HG03095 (cell line): ENCODE results near the gene ELOVL1.

Experiments used
- ATAC-seq: cut with Tn5 transposase; IDR thresholded peaks from one replicate; pipeline ENCODE4 v1.9.1; 2021; ENCODE audit warnings: moderate library complexity; ENCODE audit not compliant: unreplicated experiment

The ELOVL1 gene

DNA sequence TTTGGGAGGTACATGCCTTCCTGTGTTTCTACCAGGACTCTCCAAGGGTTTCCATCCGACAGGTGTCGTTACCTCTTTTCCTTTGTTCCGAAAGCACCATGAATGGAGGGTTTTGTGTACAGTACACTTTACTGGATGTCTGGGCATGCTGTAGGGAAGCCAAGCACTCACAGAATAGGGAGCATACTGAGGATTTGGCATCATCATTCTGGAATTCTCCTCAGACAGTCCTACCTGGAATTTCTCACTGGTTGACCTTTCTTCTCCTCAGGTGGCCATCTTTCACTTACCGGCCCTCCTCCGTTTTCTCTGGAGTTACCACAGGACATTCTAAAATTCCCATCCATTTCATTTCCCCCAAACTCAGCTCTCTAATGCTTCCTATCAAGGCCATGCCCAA, 36.1 kb downstream of the ELOVL1 start:
- no peak for ATAC-seq

- no peak for ATAC-seq
These were observed 37.6 kb downstream of the ELOVL1 start for GRCh38 chr1:43329995-43330751.

- no peak for ATAC-seq
These were observed 40.1 kb downstream of the ELOVL1 start for GRCh38 chr1:43327549-43328292.

DNA sequence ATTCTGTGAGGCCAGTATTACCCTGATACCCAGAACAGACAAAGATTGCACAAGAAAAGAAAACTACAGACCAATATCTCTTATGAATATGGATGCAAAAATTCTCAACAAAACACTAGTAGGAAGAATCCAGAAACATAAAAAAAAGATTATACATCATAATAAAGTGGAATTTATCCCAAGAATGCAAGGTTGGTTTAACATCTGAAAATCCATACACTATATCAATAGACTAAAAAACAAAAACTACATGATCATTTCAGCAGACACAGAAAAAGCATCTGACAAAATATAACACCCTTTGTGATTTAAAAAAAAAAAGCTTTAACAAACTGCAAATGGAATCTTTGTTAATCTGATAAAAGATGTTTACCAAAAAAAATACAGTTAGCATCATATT, 42.4 kb downstream of the ELOVL1 start:
- no peak for ATAC-seq

DNA sequence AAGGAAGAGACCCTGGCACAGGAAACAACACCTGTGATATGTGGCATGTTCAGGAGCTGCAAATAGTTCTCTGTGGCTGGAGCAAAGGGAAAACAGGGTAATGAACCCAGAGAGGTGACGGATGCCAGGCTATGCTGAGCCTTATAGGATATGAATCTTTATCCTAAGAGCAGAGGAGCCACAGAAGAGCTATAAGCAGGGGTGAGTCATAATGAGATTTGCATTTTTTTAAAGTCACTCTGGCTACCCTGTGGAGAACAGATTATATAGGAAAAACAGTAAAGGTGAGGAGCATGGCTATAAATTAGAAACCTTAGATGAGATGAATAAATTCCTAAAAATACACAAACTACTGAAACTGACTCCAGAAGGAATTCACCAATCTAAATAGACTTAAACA, 43.0 kb downstream of the ELOVL1 start:
- no peak for ATAC-seq

DNA sequence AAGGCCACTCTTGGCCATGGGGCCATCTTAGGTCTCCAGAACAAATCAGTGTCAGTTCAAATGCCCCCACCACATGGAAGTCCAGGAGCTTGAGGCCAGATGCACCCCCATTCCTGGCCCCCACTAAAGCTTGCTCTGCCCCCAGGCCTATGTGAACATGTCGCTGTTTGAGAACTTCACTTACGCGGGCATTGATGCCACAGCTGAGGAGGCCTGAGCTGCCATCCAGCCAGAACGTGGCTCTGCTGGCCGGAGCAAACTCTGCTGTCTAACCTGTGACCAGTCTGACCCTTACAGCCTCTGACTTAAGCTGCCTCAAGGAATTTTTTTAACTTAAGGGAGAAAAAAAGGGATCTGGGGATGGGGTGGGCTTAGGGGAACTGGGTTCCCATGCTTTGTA, 45.3 kb downstream of the ELOVL1 start:
- no peak for ATAC-seq

GRCh38 chr1:43321331-43321891, 46.4 kb downstream of the ELOVL1 start:
- ATAC-seq = no peak

GRCh38 chr1:43319766-43320165, 48.0 kb downstream of the ELOVL1 start:
- ATAC-seq = no peak

- no peak for ATAC-seq
These were observed 48.5 kb downstream of the ELOVL1 start for GRCh38 chr1:43319288-43319687.

DNA sequence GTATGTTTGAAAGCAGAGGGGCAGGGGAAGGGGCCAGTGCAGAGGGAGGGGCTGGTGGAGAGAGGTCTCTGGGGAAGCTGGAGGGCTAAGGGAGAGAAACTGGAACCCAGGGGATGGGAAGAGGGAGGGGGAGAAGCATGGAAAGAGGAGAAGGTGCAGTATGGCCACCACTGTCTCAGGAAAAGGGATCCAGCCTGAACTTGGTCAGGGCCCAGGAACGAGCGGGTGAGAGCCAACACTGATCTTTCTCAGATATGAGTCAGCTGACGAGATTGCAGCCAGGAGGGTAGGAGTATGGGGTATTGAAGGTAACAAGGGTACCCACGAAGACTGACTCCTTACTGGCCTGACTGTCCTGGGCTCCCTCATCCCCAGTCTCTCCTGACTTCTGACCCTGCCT, 49.0 kb downstream of the ELOVL1 start:
- no peak for ATAC-seq

DNA sequence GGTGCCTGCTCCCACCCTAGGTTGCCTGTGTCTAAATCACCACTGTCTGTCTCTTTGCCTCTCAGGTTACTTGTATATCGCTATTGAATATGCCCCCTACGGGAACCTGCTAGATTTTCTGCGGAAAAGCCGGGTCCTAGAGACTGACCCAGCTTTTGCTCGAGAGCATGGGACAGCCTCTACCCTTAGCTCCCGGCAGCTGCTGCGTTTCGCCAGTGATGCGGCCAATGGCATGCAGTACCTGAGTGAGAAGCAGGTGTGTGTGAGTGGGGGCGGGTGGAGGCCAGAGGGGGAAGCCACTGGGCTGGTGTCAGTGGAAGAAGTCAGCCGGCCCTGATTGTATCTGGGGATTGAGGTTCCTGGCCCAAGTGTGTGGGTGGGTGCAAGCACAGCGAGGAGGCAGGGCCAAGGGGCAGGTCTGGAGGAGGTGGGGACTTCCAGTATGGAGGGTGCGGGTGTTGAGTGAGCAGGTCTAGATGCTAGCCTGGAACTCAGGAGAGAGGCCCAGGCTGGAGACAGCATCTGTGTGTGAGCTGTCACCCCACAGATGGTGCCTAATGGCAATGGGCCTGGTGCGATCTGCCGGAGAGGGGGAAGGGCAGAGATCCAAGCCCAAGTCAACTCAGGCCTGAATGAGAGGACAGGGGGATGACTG, 49.9 kb downstream of the ELOVL1 start:
- ATAC-seq = no peak

GRCh38 chr1:43316738-43317520, 50.9 kb downstream of the ELOVL1 start:
- no peak for ATAC-seq

- no peak for ATAC-seq
These were observed 51.7 kb downstream of the ELOVL1 start for GRCh38 chr1:43315963-43316737.

- ATAC-seq = no peak
These were observed 52.3 kb downstream of the ELOVL1 start for GRCh38 chr1:43315481-43315880.

DNA sequence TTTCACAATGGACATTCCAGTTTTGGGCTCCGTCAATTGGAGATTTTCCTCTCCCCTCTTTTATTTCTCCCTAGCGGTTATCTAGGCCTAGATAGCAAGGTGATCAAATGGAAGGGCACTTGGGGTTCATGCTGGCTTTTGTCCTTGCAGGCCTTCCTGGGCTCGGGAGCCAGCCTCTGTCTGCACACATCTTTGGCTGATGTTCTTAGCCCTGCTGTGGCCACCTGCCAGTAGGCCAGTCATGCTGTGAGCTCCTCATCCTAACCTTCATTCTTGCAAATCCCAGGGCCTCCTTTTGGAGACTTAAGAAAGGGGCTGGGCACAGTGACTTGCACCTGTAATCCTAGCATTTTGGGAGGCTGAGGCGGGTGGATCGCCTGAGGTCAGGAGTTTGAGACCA, 53.6 kb downstream of the ELOVL1 start:
- no peak for ATAC-seq

DNA sequence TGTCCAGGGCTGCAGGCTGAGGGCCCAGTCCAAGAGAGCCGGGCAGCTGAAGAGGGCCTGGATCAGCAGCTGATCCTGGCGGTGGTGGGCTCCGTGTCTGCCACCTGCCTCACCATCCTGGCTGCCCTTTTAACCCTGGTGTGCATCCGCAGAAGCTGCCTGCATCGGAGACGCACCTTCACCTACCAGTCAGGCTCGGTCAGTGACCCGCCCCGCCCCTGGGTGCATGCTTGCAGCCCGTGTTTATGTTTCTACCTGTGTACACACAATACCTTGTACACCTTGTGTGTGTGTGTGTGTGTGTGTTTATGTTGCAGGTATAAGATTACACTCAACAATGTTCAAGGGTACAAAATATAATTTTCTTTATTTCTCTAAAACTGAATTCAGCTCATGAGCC, 54.0 kb downstream of the ELOVL1 start:
- ATAC-seq = no peak
